HG03575 (cell line): ENCODE data around the gene KDM1B.
"Not testable (repeated sequence)": the region's sequence is repeated elsewhere in the genome, so short reads cannot be mapped to it uniquely, and the experiment has no call there.

ENCODE experiments used
- ATAC-seq: cut with Tn5 transposase; IDR thresholded peaks from one replicate; pipeline ENCODE4 v1.9.1; 2021; ENCODE audit not compliant: unreplicated experiment, insufficient number of reproducible peaks, low FRiP score; ENCODE audit errors: extremely low read depth

Gene KDM1B

GRCh38 chr6:18179770-18180356 is 24.6 kb downstream of the KDM1B start:
- ATAC-seq = no peak

DNA sequence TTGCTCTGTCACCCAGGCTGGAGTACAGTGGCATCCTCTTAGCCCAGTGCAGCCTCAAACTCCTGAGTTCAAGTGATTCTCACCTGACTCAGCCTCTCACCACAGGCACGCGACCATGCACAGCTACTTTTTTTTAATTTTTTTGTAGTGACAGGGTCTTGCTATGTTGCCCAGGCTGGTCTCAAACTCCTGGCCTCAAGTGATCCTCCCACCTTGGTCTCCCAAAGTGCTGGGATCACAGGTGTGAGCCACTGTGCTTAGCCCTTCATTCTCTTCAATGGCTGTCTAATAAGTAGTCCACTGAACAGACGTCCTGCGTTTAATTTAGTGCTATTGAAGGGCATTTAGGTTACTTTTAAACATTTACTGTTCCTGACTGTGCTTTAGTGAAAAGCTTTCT is 27.3 kb downstream of the KDM1B start:
- no peak for ATAC-seq

DNA sequence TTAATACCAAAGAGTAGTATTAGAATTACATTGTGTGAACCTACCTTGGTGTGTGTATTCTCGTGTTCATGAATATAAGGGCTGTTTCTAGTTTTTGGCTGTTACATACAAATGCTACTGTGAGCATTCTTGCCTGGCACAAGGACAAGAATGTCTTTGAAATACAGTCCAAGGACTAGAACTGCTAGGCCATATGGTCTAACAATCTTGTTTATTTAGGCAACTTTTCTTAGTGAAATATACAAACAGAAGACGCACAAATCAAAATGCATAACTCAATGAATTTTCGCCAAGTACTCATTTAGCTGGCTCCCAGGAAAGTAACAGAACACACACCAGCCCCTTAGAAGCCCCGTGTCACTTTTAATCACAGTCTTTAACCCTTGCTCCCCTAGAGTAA is 28.5 kb downstream of the KDM1B start:
- ATAC-seq = no peak

- no peak for ATAC-seq
Observed at GRCh38 chr6:18185624-18186023, 30.4 kb downstream of the KDM1B start.

- ATAC-seq = no peak
Observed at GRCh38 chr6:18186033-18186432, 30.8 kb downstream of the KDM1B start.

- no peak for ATAC-seq
Observed at GRCh38 chr6:18186540-18187250, 31.5 kb downstream of the KDM1B start.

GRCh38 chr6:18187701-18188100 is 32.5 kb downstream of the KDM1B start:
- ATAC-seq = no peak

DNA sequence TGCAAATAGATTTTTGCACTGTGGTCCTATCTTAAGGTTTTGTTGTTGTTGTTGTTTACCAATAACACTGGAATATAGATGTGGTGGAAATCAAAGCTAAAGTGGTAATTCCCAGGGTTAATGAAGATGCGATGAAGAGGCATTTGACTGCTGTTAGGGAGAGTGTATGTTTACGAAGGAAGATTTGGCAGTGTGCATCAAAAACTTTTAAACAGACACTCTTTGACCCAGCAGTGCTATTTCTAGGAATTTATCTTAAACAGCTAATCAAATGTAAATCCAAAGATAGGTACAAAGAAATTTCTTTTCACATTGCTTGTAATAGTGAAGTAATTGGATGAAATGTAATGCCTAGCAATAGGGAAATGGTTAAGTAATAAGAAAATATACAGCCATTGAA is 34.0 kb downstream of the KDM1B start:
- no peak for ATAC-seq

DNA sequence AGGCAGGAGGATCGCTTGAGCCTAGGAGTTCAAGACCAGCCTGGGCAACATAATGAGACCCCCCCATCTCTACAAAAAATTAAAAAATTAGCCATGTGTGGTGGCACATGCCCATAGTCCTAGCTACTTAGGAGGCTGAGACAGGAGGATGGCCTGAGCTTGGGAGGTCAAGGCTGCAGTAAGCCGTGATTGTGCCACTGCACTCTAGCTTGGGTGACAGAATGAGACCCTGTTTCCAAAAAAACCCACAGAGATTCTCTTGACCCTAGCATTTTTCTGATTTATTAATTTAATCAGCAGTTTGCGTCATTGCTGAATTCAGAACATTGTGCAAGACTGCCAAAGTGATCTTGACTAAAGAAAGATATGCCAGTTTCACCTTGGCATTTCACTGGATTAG is 36.8 kb downstream of the KDM1B start:
- no peak for ATAC-seq

GRCh38 chr6:18203786-18204185 is 48.6 kb downstream of the KDM1B start:
- no peak for ATAC-seq

GRCh38 chr6:18204691-18205090 is 49.5 kb downstream of the KDM1B start:
- ATAC-seq = no peak

GRCh38 chr6:18206591-18206990 is 51.4 kb downstream of the KDM1B start:
- no peak for ATAC-seq

DNA sequence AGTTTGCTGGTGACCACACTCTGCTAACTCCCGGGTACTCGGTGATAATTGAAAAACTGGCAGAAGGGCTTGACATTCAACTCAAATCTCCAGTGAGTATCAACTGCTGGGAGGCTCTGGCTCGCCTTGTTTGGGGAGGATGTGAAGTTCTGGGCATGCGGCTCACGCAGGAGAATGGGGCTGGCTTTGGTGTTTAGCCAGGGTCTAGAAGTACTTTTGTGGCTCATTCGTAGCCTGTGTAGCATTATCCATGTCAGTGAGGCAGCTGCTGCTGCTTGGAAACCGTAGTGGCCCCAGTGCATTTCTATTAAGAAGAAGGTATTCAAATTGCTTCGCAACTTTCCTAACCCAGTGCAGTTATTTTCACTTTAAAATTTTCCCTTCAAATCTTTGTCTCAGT is 52.2 kb downstream of the KDM1B start:
- ATAC-seq = no peak

GRCh38 chr6:18207949-18208348 is 52.7 kb downstream of the KDM1B start:
- ATAC-seq = no peak

DNA sequence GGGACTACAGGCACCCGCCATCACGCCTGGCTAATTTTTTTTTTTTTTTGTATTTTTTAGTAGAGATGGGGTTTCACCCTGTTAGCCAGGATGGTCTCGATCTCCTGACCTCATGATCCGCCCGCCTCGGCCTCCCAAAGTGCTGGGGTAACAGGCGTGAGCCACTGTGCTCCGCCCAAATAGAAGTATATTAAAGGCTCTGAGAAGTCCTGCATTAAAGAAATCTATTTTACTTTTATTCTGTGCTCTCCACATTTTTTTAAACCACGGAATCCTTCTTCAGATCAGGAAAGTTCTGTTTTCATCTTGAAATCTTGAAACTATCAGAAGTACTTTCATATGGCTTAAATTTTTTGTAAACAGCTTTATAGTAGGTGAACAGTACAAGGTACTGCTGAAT is 53.6 kb downstream of the KDM1B start:
- ATAC-seq = not testable (repeated sequence)

DNA sequence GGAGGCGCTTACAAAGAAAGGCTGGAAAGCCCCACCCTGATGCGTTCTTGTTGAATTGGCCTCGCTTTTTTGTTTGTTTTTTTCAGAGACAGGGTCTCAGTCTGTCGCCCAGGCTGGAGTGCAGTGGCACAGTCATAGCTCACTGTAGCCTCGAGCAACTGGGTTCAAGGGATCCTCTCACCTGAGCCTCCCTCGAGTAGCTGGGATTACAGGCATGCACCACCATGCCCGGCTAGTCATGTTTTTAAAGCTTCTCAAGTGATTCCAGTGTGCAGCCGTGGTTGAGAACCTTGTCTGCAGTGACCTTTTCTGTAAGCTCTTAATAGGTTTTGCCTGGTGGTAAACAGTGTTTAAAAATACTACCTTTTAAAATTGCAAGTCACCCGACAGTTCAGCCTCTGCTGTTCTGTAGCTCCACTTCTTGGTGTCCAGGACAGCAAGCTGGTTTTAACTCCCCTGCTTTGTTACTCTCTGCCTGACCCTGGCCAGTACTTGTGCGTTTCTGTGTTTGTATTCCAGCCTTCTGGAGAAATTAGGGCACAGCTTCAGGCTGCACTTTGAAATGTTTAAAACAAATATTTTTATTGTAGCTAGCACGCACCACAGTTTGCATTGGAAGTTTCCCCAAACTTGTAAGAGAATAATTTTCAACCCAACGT is 54.4 kb downstream of the KDM1B start:
- no peak for ATAC-seq

DNA sequence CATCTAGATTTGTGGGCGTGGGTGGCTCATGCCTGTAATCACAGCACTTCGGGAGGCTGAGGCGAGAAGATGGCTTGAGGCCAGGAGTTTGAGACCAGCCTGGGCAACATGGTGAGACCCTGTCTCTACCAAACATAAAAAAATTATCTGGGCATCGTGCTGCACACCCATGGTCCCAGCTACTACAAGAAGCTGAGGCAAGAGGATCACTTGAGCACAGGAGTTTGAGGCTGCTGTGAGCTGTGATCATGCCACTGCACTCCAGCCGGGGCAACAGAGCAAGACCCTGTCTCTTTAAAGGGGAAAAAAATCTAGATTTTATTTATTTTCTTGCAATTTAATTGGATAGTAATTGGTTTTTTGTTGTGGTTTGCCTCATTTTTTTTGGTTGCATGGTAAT is 55.5 kb downstream of the KDM1B start:
- ATAC-seq = no peak

- peak; percentile 82 for ATAC-seq
Observed at GRCh38 chr6:18211338-18211737, 56.1 kb downstream of the KDM1B start.

DNA sequence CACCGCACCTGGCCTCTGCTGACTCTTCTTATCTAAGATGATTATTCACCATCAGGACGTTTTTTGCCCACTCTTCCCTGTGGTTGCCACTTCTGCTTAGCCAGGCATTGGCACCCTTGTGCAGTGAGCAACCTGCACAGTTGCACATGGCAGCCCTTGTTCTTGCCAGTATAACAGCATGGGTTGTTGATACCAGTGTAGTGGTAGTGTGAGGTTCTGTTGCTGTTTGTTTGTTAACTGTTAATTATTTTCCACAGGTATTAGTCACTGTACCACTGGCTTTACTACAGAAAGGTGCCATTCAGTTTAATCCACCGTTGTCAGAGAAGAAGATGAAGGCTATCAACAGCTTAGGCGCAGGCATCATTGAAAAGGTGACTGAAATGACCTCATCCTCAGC is 57.0 kb downstream of the KDM1B start:
- no peak for ATAC-seq

- ATAC-seq = no peak
Observed at GRCh38 chr6:18213439-18213838, 58.2 kb downstream of the KDM1B start.
